Neutrophil (primary cell): ENCODE data around the gene MAGEB10.

Source experiments
- H3K27ac ChIP-seq: fragments of 200-600 bp; sonication (generic); 2 replicates; pipeline ENCODE4 v1.5.1; 2016; ENCODE audit warnings: mild to moderate bottlenecking, moderate library complexity
- H3K27me3 ChIP-seq: fragments of 200-600 bp; sonication (generic); 2 replicates; pipeline ENCODE4 v1.6.0; 2016; ENCODE audit warnings: mild to moderate bottlenecking
- H3K36me3 ChIP-seq: fragments of 200-600 bp; sonication (generic); 2 replicates; pipeline ENCODE4 v1.5.1; 2017
- H3K4me1 ChIP-seq, 2 experiments: fragments of 200-600 bp in 1 of 2; sonication (generic) in 1 of 2; 1 replicate in 1 of 2; 2 replicates in 1 of 2; pipeline versions ENCODE4 v1.5.1 to v1.6.1; 2013 to 2016; ENCODE audit warnings: low read depth in 1 of 2, low read length in 1 of 2, mild to moderate bottlenecking in 1 of 2, moderate library complexity in 1 of 2; ENCODE audit not compliant: control insufficient read depth in 1 of 2, insufficient read depth in 1 of 2
- H3K4me3 ChIP-seq, 2 experiments: fragments of 200-600 bp in 1 of 2; sonication (generic) in 1 of 2; 1 replicate in 1 of 2; 2 replicates in 1 of 2; pipeline ENCODE4 v1.5.1; 2013 to 2016; ENCODE audit warnings: low read depth in 1 of 2, low read length in 1 of 2, mild to moderate bottlenecking in 1 of 2, moderate library complexity in 1 of 2
- H3K9me3 ChIP-seq: fragments of 200-600 bp; sonication (generic); 2 replicates; pipeline ENCODE4 v1.5.1; 2016
- CTCF ChIP-seq: fragments of 200-600 bp; sonication (generic); IDR thresholded peaks from 2 replicates; pipeline ENCODE4 v1.5.1; 2016; ENCODE audit warnings: antibody characterized with exemption

MAGEB10 gene

GRCh38 chrX:27807690-27808089 lies at the start of gene MAGEB10:
TSS of gene MAGEB10 (plus strand) at chrX:27807990. CDS start at chrX:27821307, 13,317 bp downstream.
- no peaks in the 10 kb centered on the region for H3K36me3 ChIP-seq
- no peak for TF ChIP-seq CTCF
- H3K4me3 ChIP-seq = no peak within 1 kb of the TSS
- no peaks in the 10 kb centered on the region for H3K9me3 ChIP-seq
- H3K4me1 ChIP-seq = no peaks in the 10 kb centered on the region
- no peak within 1 kb of the TSS for H3K27ac ChIP-seq
- H3K27me3 ChIP-seq = no peaks in the 10 kb centered on the region

GRCh38 chrX:27765718-27766117 lies 42.1 kb upstream of the MAGEB10 start:
- no peaks in the 10 kb centered on the region for H3K27me3 ChIP-seq
- H3K9me3 ChIP-seq = no peaks in the 10 kb centered on the region

GRCh38 chrX:27767387-27767786 lies 40.4 kb upstream of the MAGEB10 start:
- Histone ChIP-seq H3K9me3 (no peaks in the 10 kb centered on the region), H3K27me3 (no peaks in the 10 kb centered on the region), H3K4me1 (no peaks in the 10 kb centered on the region), H3K36me3 (no peaks in the 10 kb centered on the region), H3K27ac (no peak overlapping the region), H3K4me3 (no peak overlapping the region)
- no peak for TF ChIP-seq CTCF

More at GRCh38 chrX:27765718-27766117, 42.1 kb upstream of the MAGEB10 start:
- Histone ChIP-seq H3K4me3 (no peak overlapping the region), H3K27ac (no peak overlapping the region), H3K36me3 (no peaks in the 10 kb centered on the region), H3K4me1 (no peaks in the 10 kb centered on the region)
- TF ChIP-seq CTCF = no peak

GRCh38 chrX:27775984-27776383 lies 31.8 kb upstream of the MAGEB10 start:
- Histone ChIP-seq H3K4me1 (no peaks in the 10 kb centered on the region), H3K4me3 (no peak overlapping the region), H3K9me3 (no peaks in the 10 kb centered on the region), H3K36me3 (no peaks in the 10 kb centered on the region), H3K27me3 (no peaks in the 10 kb centered on the region), H3K27ac (no peak overlapping the region)
- TF ChIP-seq CTCF = no peak

GRCh38 chrX:27796640-27797257 lies 11.0 kb upstream of the MAGEB10 start:
- H3K9me3 ChIP-seq = no peaks in the 10 kb centered on the region
- H3K27me3 ChIP-seq = no peaks in the 10 kb centered on the region
- H3K4me1 ChIP-seq = no peaks in the 10 kb centered on the region
- no peak overlapping the region for H3K27ac ChIP-seq
- no peak for TF ChIP-seq CTCF
- H3K36me3 ChIP-seq = no peaks in the 10 kb centered on the region
- H3K4me3 ChIP-seq = no peak overlapping the region

GRCh38 chrX:27797575-27797974 lies 10.2 kb upstream of the MAGEB10 start:
- Histone ChIP-seq H3K4me3 (no peak overlapping the region), H3K36me3 (no peaks in the 10 kb centered on the region)

More at GRCh38 chrX:27797575-27797974, 10.2 kb upstream of the MAGEB10 start:
- TF ChIP-seq CTCF = no peak
- Histone ChIP-seq H3K27me3 (no peaks in the 10 kb centered on the region), H3K27ac (no peak overlapping the region), H3K4me1 (no peaks in the 10 kb centered on the region), H3K9me3 (no peaks in the 10 kb centered on the region)
